ENCODE data around the gene RPRD2. TPM values are rescaled to one million over a fixed set of nuclear protein-coding genes. Genes with fewer than 3 reads are reported as not detected.

Gene RPRD2
- polyA plus RNA-seq, 1 donor: 33.2 TPM

- peak overlapping the region; percentile 73 for H3K4me3 ChIP-seq (ENCODE audit: low read length)
- peaks cover 3% of the 10 kb centered on the region for H3K4me1 ChIP-seq (ENCODE audit: control insufficient read depth, insufficient read depth, low read length)
- peak; percentile 56 to 88 for DNase-seq
- no peaks in the 10 kb centered on the region for H3K27me3 ChIP-seq (ENCODE audit: control insufficient read depth, insufficient read depth, low read length)
- no CpG with 5 or more reads among the region's 50 CpGs for WGBS (ENCODE audit: insufficient coverage, low lambda C conversion rate)
- no peaks in the 10 kb centered on the region for H3K36me3 ChIP-seq (ENCODE audit: control insufficient read depth, insufficient read depth, low read length)
- H3K27ac ChIP-seq (ENCODE audit: low read length): peak overlapping the region; percentile 98
- H3K9me3 ChIP-seq (ENCODE audit: control insufficient read depth, low read depth, low read length): no peaks in the 10 kb centered on the region
Measured at GRCh38 chr1:150364231-150365003, 470 bp downstream of the RPRD2 start.

- peaks cover 13% of the 10 kb centered on the region for H3K4me1 ChIP-seq (ENCODE audit: control insufficient read depth, insufficient read depth, low read length)
- peak overlapping the region; percentile 73 for H3K4me3 ChIP-seq (ENCODE audit: low read length)
- H3K36me3 ChIP-seq (ENCODE audit: control insufficient read depth, insufficient read depth, low read length): no peaks in the 10 kb centered on the region
- H3K27ac ChIP-seq (ENCODE audit: low read length): peak overlapping the region; percentile 98
- WGBS (ENCODE audit: insufficient coverage, low lambda C conversion rate): no CpG with 5 or more reads among the region's 3 CpGs
- no peaks in the 10 kb centered on the region for H3K27me3 ChIP-seq (ENCODE audit: control insufficient read depth, insufficient read depth, low read length)
- peak in 1 of 2 donors; percentile 24 for DNase-seq
- H3K9me3 ChIP-seq (ENCODE audit: control insufficient read depth, low read depth, low read length): no peaks in the 10 kb centered on the region
Measured at GRCh38 chr1:150365941-150366340, 2.0 kb downstream of the RPRD2 start.

GRCh38 chr1:150366416-150367296, 2.7 kb downstream of the RPRD2 start:
- H3K4me1 ChIP-seq (ENCODE audit: control insufficient read depth, insufficient read depth, low read length): peaks cover 13% of the 10 kb centered on the region
- peak in 1 of 2 donors; percentile 43 for DNase-seq
- H3K27ac ChIP-seq (ENCODE audit: low read length): peak overlapping the region; percentile 98
- H3K4me3 ChIP-seq (ENCODE audit: low read length): peak overlapping the region; percentile 73
- H3K36me3 ChIP-seq (ENCODE audit: control insufficient read depth, insufficient read depth, low read length): no peaks in the 10 kb centered on the region
- no peaks in the 10 kb centered on the region for H3K9me3 ChIP-seq (ENCODE audit: control insufficient read depth, low read depth, low read length)
- WGBS (ENCODE audit: insufficient coverage, low lambda C conversion rate): 10% methylated on average over 3 of the region's 12 CpGs
- H3K27me3 ChIP-seq (ENCODE audit: control insufficient read depth, insufficient read depth, low read length): no peaks in the 10 kb centered on the region

- H3K36me3 ChIP-seq (ENCODE audit: control insufficient read depth, insufficient read depth, low read length): no peaks in the 10 kb centered on the region
- H3K27ac ChIP-seq (ENCODE audit: low read length): peak overlapping the region; percentile 41
- H3K9me3 ChIP-seq (ENCODE audit: control insufficient read depth, low read depth, low read length): no peaks in the 10 kb centered on the region
- H3K4me1 ChIP-seq (ENCODE audit: control insufficient read depth, insufficient read depth, low read length): peaks cover 10% of the 10 kb centered on the region
- WGBS (ENCODE audit: insufficient coverage, low lambda C conversion rate): 100% methylated on average over 1 of the region's 8 CpGs
- no peaks in the 10 kb centered on the region for H3K27me3 ChIP-seq (ENCODE audit: control insufficient read depth, insufficient read depth, low read length)
- no peak overlapping the region for H3K4me3 ChIP-seq (ENCODE audit: low read length)
- DNase-seq: no peak
Measured at GRCh38 chr1:150371110-150371509, 7.2 kb downstream of the RPRD2 start.

GRCh38 chr1:150372580-150372979, 8.6 kb downstream of the RPRD2 start:
- H3K27ac ChIP-seq (ENCODE audit: low read length): no peak overlapping the region
- no peaks in the 10 kb centered on the region for H3K27me3 ChIP-seq (ENCODE audit: control insufficient read depth, insufficient read depth, low read length)
- peaks cover 10% of the 10 kb centered on the region for H3K4me1 ChIP-seq (ENCODE audit: control insufficient read depth, insufficient read depth, low read length)
- no peak overlapping the region for H3K4me3 ChIP-seq (ENCODE audit: low read length)
- 83% methylated on average over 1 of the region's 1 CpG for WGBS (ENCODE audit: insufficient coverage, low lambda C conversion rate)
- H3K9me3 ChIP-seq (ENCODE audit: control insufficient read depth, low read depth, low read length): no peaks in the 10 kb centered on the region
- H3K36me3 ChIP-seq (ENCODE audit: control insufficient read depth, insufficient read depth, low read length): no peaks in the 10 kb centered on the region
- DNase-seq: no peak

GRCh38 chr1:150376110-150376509, 12.2 kb downstream of the RPRD2 start:
- no peak overlapping the region for H3K27ac ChIP-seq (ENCODE audit: low read length)
- H3K9me3 ChIP-seq (ENCODE audit: control insufficient read depth, low read depth, low read length): no peaks in the 10 kb centered on the region
- no peak overlapping the region for H3K4me3 ChIP-seq (ENCODE audit: low read length)
- no peaks in the 10 kb centered on the region for H3K36me3 ChIP-seq (ENCODE audit: control insufficient read depth, insufficient read depth, low read length)
- H3K4me1 ChIP-seq (ENCODE audit: control insufficient read depth, insufficient read depth, low read length): no peaks in the 10 kb centered on the region
- DNase-seq: no peak
- H3K27me3 ChIP-seq (ENCODE audit: control insufficient read depth, insufficient read depth, low read length): no peaks in the 10 kb centered on the region

- H3K4me1 ChIP-seq (ENCODE audit: control insufficient read depth, insufficient read depth, low read length): peaks cover 6% of the 10 kb centered on the region
- DNase-seq: no peak
- no peak overlapping the region for H3K27ac ChIP-seq (ENCODE audit: low read length)
- peaks cover 5% of the 10 kb centered on the region for H3K36me3 ChIP-seq (ENCODE audit: control insufficient read depth, insufficient read depth, low read length)
- no peak overlapping the region for H3K4me3 ChIP-seq (ENCODE audit: low read length)
- H3K27me3 ChIP-seq (ENCODE audit: control insufficient read depth, insufficient read depth, low read length): no peaks in the 10 kb centered on the region
- 69% methylated on average over 2 of the region's 3 CpGs for WGBS (ENCODE audit: insufficient coverage, low lambda C conversion rate)
- H3K9me3 ChIP-seq (ENCODE audit: control insufficient read depth, low read depth, low read length): no peaks in the 10 kb centered on the region
Measured at GRCh38 chr1:150383631-150384324, 19.8 kb downstream of the RPRD2 start.

GRCh38 chr1:150385537-150386445, 21.8 kb downstream of the RPRD2 start:
- Histone ChIP-seq H3K4me3 (ENCODE audit: low read length) (no peak overlapping the region), H3K36me3 (ENCODE audit: control insufficient read depth, insufficient read depth, low read length) (peaks cover 5% of the 10 kb centered on the region), H3K9me3 (ENCODE audit: control insufficient read depth, low read depth, low read length) (no peaks in the 10 kb centered on the region), H3K27ac (ENCODE audit: low read length) (peak overlapping the region; percentile 77), H3K27me3 (ENCODE audit: control insufficient read depth, insufficient read depth, low read length) (no peaks in the 10 kb centered on the region), H3K4me1 (ENCODE audit: control insufficient read depth, insufficient read depth, low read length) (peaks cover 15% of the 10 kb centered on the region)
- DNase-seq: no peak
- 58% methylated on average over 1 of the region's 10 CpGs for WGBS (ENCODE audit: insufficient coverage, low lambda C conversion rate)

GRCh38 chr1:150386592-150386991, 22.6 kb downstream of the RPRD2 start:
- DNase-seq: no peak
- H3K27me3 ChIP-seq (ENCODE audit: control insufficient read depth, insufficient read depth, low read length): no peaks in the 10 kb centered on the region
- H3K9me3 ChIP-seq (ENCODE audit: control insufficient read depth, low read depth, low read length): no peaks in the 10 kb centered on the region
- peaks cover 5% of the 10 kb centered on the region for H3K36me3 ChIP-seq (ENCODE audit: control insufficient read depth, insufficient read depth, low read length)
- peak overlapping the region; percentile 77 for H3K27ac ChIP-seq (ENCODE audit: low read length)
- peaks cover 15% of the 10 kb centered on the region for H3K4me1 ChIP-seq (ENCODE audit: control insufficient read depth, insufficient read depth, low read length)
- no peak overlapping the region for H3K4me3 ChIP-seq (ENCODE audit: low read length)
- no CpG with 5 or more reads among the region's 1 CpG for WGBS (ENCODE audit: insufficient coverage, low lambda C conversion rate)
